HCT116 (cell line): Measurements from ENCODE around the gene KRT26. TPM values are rescaled to one million over a fixed set of nuclear protein-coding genes. Genes with fewer than 3 reads are reported as not detected.
A peak's percentile ranks its signal among the peaks of the same experiment; 100 is the strongest.

ENCODE experiments used
- ATAC-seq: fragments of 200-7000 bp; cut with Tn5 transposase; 2 replicates; pipeline ENCODE4 v1.9.1; 2020; ENCODE audit warnings: mild to moderate bottlenecking, moderate library complexity
- BruUV-seq: library from RNA; stranded (reverse); fragments of 400-500 nt; replicated peaks from 2 replicates; lab custom pipeline; 2021; lab: Mats Ljungman, UMichigan
- CTCF ChIA-PET: fragments of 300-600 bp; sonication (Branson Sonifier 250); formaldehyde crosslinking; loops from one replicate; lab custom pipeline; 2021; ENCODE audit warnings: antibody characterized with exemption; lab: Charles Lee
- POLR2A ChIA-PET: fragments of 300-600, 350-600 bp; sonication (Branson Sonifier 250); formaldehyde crosslinking; loops from one replicate; lab custom pipeline; 2021; ENCODE audit warnings: antibody characterized with exemption; lab: Charles Lee
- RAD21 ChIA-PET, 2 experiments: fragments of 300-600 bp; sonication (Branson Sonifier 250); formaldehyde crosslinking; loops; one replicate each; lab custom pipeline; 2023; ENCODE audit warnings: low total read pairs in 2 of 2; ENCODE audit not compliant: uncharacterized antibody in 2 of 2, unreplicated experiment in 2 of 2, low non-redundant PET in 1 of 2; lab: Charles Lee
- DNase-seq: peaks from one replicate; pipeline ENCODE4 v3.0.0-alpha.2; 2010; ENCODE audit warnings: low read depth, low spot score
- H2AFZ ChIP-seq: fragments of 200-600 bp; shearing (Covaris generic), sonication (generic); 2 replicates; pipeline ENCODE4 v1.6.1; 2017; ENCODE audit warnings: low read depth, mixed run types, mixed read lengths, antibody characterized with exemption, low read length; ENCODE audit not compliant: poor library complexity, severe bottlenecking
- H3K27ac ChIP-seq: 2 replicates; pipeline ENCODE4 v1.5.1; 2012; ENCODE audit warnings: low read depth, low read length
- H3K27me3 ChIP-seq: fragments of 200-600 bp; sonication (generic); 2 replicates; pipeline ENCODE4 v1.6.1; 2016; ENCODE audit warnings: mixed run types, low read length, mixed read lengths; ENCODE audit not compliant: insufficient read depth
- H3K36me3 ChIP-seq, 2 experiments: fragments of 200-500 bp in 1 of 2; fragments of 200-600 bp in 1 of 2; sonication (Bioruptor generic) in 1 of 2; sonication (generic) in 1 of 2; 2 replicates each; pipeline versions ENCODE4 v1.5.1 to v1.6.1; 2014 to 2016; ENCODE audit warnings: low read length in 2 of 2, inconsistent platforms in 1 of 2, mixed read lengths in 1 of 2, mixed run types in 1 of 2; ENCODE audit not compliant: insufficient read depth in 2 of 2, control insufficient read depth in 1 of 2
- H3K4me1 ChIP-seq, 2 experiments: fragments of 200-600 bp in 1 of 2; sonication (generic) in 1 of 2; 2 replicates each; pipeline versions ENCODE4 v1.5.1 to v1.6.1; 2012 to 2017; ENCODE audit warnings: low read length in 2 of 2, inconsistent platforms in 1 of 2, mild to moderate bottlenecking in 1 of 2, mixed read lengths in 1 of 2, mixed run types in 1 of 2, moderate library complexity in 1 of 2; ENCODE audit not compliant: insufficient read depth in 2 of 2, control insufficient read depth in 1 of 2
- H3K4me2 ChIP-seq: fragments of 200-600 bp; sonication (generic); 2 replicates; pipeline ENCODE4 v1.6.1; 2017; ENCODE audit warnings: mixed run types, low read length, mixed read lengths
- H3K4me3 ChIP-seq, 2 experiments: fragments of 200-600 bp in 1 of 2; sonication (generic) in 1 of 2; replicated peaks in 1 of 2; 2 replicates each; pipeline ENCODE4 v1.5.1; 2011 to 2016; ENCODE audit warnings: low read length in 2 of 2, control low read depth in 1 of 2, low read depth in 1 of 2, mild to moderate bottlenecking in 1 of 2, mixed read lengths in 1 of 2, mixed run types in 1 of 2
- H3K79me2 ChIP-seq: fragments of 200-600 bp; sonication (generic); 2 replicates; pipeline ENCODE4 v1.6.1; 2017; ENCODE audit warnings: mild to moderate bottlenecking, mixed run types, low read length, moderate library complexity, mixed read lengths; ENCODE audit not compliant: insufficient read depth
- H3K9ac ChIP-seq: fragments of 200-600 bp; sonication (generic); 2 replicates; pipeline ENCODE4 v1.6.1; 2016; ENCODE audit warnings: low read length, mixed read lengths
- H3K9me2 ChIP-seq: fragments of 200-600 bp; sonication (generic), shearing (Covaris generic); 2 replicates; pipeline ENCODE4 v1.6.1; 2017; ENCODE audit warnings: mixed run types, mild to moderate bottlenecking, moderate library complexity; ENCODE audit not compliant: insufficient read depth
- H3K9me3 ChIP-seq, 2 experiments: fragments of 200-500 bp in 1 of 2; fragments of 200-600 bp in 1 of 2; sonication (Bioruptor generic) in 1 of 2; sonication (generic) in 1 of 2; 2 replicates each; pipeline ENCODE4 v1.6.1; 2014 to 2017; ENCODE audit warnings: low read length in 2 of 2, mixed read lengths in 2 of 2, inconsistent platforms in 1 of 2, low read depth in 1 of 2, mild to moderate bottlenecking in 1 of 2, mixed run types in 1 of 2, moderate library complexity in 1 of 2; ENCODE audit not compliant: control insufficient read depth in 1 of 2, insufficient read depth in 1 of 2
- H4K20me1 ChIP-seq: fragments of 200-600 bp; sonication (generic), shearing (Covaris generic); 2 replicates; pipeline ENCODE4 v1.6.1; 2017; ENCODE audit warnings: mixed run types, mild to moderate bottlenecking, moderate library complexity; ENCODE audit not compliant: insufficient read depth
- RAD21 ChIP-seq: IDR thresholded peaks from 2 replicates; pipeline ENCODE4 v1.6.1; 2012; ENCODE audit warnings: low read depth, mild to moderate bottlenecking
- SP1 ChIP-seq: IDR thresholded peaks from 2 replicates; pipeline ENCODE4 v1.6.1; 2012; ENCODE audit warnings: low read depth
- TCF7L2 ChIP-seq: IDR thresholded peaks from 2 replicates; pipeline ENCODE4 v1.7.0; 2011; ENCODE audit warnings: borderline replicate concordance, inconsistent platforms; ENCODE audit not compliant: insufficient read depth, insufficient read length; ENCODE audit errors: extremely low read depth
- YY1 ChIP-seq: IDR thresholded peaks from 2 replicates; pipeline ENCODE4 v1.6.1; 2011; ENCODE audit warnings: low read length, low read depth, moderate library complexity, mild to moderate bottlenecking; ENCODE audit not compliant: insufficient replicate concordance; ENCODE audit errors: extremely low read depth
- intact Hi-C: fragments of 100-400 bp; cut with micrococcal nuclease; formaldehyde crosslinking; loops from 2 replicates; pipeline ENCODE4 v1.10.0; 2022
- total RNA-seq: library from RNA; stranded (reverse); gene quantifications from one replicate; pipeline ENCODE4 v1.2.1, GENCODE V29; 2021; ENCODE audit not compliant: unreplicated experiment
- TF ChIP-seq, protein P1 (sequence below), 3 experiments: fragments of 200-600 bp in 1 of 3; sonication (generic) in 1 of 3; IDR thresholded peaks in 2 of 3; conservative IDR thresholded peaks in 1 of 3; 2 replicates each; pipeline ENCODE4 v1.5.1; 2012 to 2017; ENCODE audit warnings: low read depth in 2 of 3, low read length in 2 of 3, antibody characterized with exemption in 1 of 3, borderline replicate concordance in 1 of 3, control low read depth in 1 of 3, mild to moderate bottlenecking in 1 of 3, mixed read lengths in 1 of 3, mixed run types in 1 of 3, moderate library complexity in 1 of 3; ENCODE audit not compliant: insufficient read depth in 1 of 3
- TF ChIP-seq, protein P2 (sequence below): IDR thresholded peaks from 2 replicates; pipeline ENCODE4 v1.6.1; 2012

Gene KRT26
- total RNA-seq, 1 experiment from 2014 or later: not detected

DNA sequence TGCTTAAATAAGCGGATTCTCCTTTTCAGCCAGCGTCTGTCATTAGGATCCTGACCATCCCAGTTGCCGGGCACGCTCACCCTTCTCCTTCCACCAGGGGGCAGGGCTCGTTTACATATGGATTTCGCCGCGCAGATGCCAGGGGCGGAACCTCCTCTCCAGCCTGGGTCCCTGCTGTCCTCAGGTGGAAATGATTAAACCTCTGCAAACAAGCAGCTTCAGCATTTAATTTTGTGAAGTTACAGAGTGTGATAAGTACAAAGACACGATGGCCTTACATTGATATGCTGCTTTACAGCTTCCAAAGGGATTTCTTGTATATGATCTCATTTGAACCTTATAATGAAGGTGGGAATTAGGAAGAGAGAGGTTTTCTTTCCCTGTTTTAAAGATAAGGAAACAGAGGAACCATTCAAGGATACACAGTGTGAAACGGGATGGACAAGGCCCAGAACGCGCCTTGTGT lies 31.6 kb upstream of the KRT26 start:
- no peaks in the 10 kb centered on the region for H4K20me1 ChIP-seq
- no peaks in the 10 kb centered on the region for H3K36me3 ChIP-seq
- DNase-seq: peak; percentile 74
- intact Hi-C loops: loop anchor here (1.0 to 10.0 kb wide), 8 partner anchors 53 to 859 kb away; no protein-coding TSS in a partner anchor
- RAD21 ChIA-PET: interaction anchor here in 1 of 2 experiments (1.0 kb wide), 1 partner anchor 746 kb away, joined by 3 read pairs; no protein-coding TSS in a partner anchor
- no peaks in the 10 kb centered on the region for H3K79me2 ChIP-seq
- H3K4me2 ChIP-seq: peak overlapping the region; percentile 45
- POLR2A ChIA-PET: no interaction called here
- peak; percentile 99 for ATAC-seq
- H3K27ac ChIP-seq: no peak overlapping the region
- no peaks in the 10 kb centered on the region for H3K9me3 ChIP-seq
- no TSS peak for BruUV-seq
- H3K27me3 ChIP-seq: no peaks in the 10 kb centered on the region
- CTCF ChIA-PET: interaction anchor here (0.6 to 2.3 kb wide), 8 partner anchors 12 to 859 kb away, joined by 3 to 14 read pairs (median 4); no protein-coding TSS in a partner anchor
- no peaks in the 10 kb centered on the region for H3K9me2 ChIP-seq
- H3K4me3 ChIP-seq: no peak overlapping the region
- no peak overlapping the region for H3K9ac ChIP-seq
- peaks cover 3 to 9% of the 10 kb centered on the region in 2 experiments; a peak in 3 of 4 replicates for H3K4me1 ChIP-seq
- TF ChIP-seq, protein P1, sequence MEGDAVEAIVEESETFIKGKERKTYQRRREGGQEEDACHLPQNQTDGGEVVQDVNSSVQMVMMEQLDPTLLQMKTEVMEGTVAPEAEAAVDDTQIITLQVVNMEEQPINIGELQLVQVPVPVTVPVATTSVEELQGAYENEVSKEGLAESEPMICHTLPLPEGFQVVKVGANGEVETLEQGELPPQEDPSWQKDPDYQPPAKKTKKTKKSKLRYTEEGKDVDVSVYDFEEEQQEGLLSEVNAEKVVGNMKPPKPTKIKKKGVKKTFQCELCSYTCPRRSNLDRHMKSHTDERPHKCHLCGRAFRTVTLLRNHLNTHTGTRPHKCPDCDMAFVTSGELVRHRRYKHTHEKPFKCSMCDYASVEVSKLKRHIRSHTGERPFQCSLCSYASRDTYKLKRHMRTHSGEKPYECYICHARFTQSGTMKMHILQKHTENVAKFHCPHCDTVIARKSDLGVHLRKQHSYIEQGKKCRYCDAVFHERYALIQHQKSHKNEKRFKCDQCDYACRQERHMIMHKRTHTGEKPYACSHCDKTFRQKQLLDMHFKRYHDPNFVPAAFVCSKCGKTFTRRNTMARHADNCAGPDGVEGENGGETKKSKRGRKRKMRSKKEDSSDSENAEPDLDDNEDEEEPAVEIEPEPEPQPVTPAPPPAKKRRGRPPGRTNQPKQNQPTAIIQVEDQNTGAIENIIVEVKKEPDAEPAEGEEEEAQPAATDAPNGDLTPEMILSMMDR (IDR thresholded peaks at IDR 0.05 in 2 of 3, conservative IDR thresholded peaks at IDR 0.05 in 1 of 3; ENCODE audit: borderline replicate concordance in 1 of 3, insufficient read depth in 1 of 3, low read depth in 2 of 3, low read length in 2 of 3): peak; percentile 82 to 96 (median 88)
- TF ChIP-seq TCF7L2 (no peak), YY1 (peak; percentile 43), RAD21 (peak; percentile 98), SP1 (0 out of 2 replicates have a peak, but pooled peaks have one; percentile 11)
- TF ChIP-seq, protein P2, sequence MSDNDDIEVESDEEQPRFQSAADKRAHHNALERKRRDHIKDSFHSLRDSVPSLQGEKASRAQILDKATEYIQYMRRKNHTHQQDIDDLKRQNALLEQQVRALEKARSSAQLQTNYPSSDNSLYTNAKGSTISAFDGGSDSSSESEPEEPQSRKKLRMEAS: 0 out of 2 replicates have a peak, but pooled peaks have one; percentile 36
- TF ChIP-seq, all 23 proteins: peak for 5
- H2AFZ ChIP-seq: peak overlapping the region; percentile 83
